HT-29 (cell line): ENCODE measurements around the gene RAB5A. TPM values are rescaled to one million over a fixed set of nuclear protein-coding genes. Genes with fewer than 3 reads are reported as not detected.
A peak's percentile ranks its signal among the peaks of the same experiment; 100 is the strongest.
"Not testable (repeated sequence)": the region's sequence is repeated elsewhere in the genome, so short reads cannot be mapped to it uniquely, and the experiment has no call there.

Source experiments
- DNase-seq: peaks from one replicate; pipeline ENCODE4 v3.0.0-alpha.2; 2015; ENCODE audit warnings: low spot score
- total RNA-seq: library from RNA; depleted of rRNA; stranded (reverse); fragments of >200 nt; shearing (Covaris generic); gene quantifications from 2 replicates; pipeline ENCODE4 v1.2.3, GENCODE V29; 2014; rRNA removed

RAB5A gene, protein sequence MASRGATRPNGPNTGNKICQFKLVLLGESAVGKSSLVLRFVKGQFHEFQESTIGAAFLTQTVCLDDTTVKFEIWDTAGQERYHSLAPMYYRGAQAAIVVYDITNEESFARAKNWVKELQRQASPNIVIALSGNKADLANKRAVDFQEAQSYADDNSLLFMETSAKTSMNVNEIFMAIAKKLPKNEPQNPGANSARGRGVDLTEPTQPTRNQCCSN
- total RNA-seq: 25.7 and 29.7 TPM in 2 replicates

DNA sequence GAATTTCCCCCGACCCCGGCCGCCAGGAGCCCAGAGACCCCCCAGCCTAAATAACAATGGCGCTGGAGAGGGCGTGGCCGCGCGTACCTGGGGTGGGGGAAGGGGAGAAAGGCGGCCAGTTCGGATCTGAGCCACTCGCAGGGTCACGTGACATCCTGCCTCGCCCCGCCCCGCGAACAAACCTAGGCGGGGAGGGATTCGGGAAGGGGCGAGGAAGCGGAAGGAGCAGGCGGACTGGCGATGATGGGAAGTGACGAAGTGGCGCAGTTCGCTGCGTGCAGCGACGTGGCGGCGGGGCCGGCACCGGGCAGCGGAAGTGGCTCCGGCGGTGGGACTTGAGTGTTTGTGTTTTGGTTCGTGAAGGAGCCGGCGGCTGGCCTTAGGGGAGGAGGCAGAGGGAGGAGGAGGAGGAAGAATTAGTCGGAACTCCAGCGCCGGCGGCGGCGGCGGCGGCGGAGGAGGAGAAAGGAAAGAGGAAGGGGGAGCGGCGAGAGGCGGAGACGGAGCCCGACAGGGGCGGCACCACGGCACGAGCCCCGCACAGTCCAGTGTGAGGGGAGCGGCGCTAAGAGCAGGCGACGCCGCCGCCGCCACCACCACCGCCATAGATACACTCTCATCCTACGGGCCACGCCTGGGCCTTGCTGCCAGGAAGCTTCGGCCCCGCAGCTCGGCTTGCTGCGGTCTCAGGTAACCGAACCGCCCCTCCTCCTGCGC, at the start of gene RAB5A:
Gene RAB5A, plus strand, starts transcription at position 266 of the 717 bp plus-strand sequence. CDS start 3,802 bp downstream, outside the sequence.
- DNase-seq: peak; percentile 90

DNA sequence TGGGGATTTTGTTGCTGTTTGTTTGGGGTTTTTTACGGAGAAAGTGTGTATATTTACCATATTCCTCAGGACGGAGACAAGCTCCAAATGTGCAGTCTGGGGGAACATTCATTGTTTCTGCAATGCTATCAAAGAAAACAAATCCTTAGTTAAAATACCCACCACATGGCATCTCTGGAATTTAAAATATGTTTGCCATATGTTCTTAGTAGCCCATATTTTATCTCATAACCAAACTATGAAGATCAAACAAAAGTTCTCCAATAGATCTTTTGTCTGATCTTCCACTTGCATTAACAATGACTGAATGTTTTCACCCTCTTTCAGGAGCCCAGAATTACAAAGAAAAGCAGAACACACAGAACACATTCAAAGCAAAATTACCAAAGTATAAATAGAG, 48.2 kb upstream of the RAB5A start:
- DNase-seq: no peak

DNA sequence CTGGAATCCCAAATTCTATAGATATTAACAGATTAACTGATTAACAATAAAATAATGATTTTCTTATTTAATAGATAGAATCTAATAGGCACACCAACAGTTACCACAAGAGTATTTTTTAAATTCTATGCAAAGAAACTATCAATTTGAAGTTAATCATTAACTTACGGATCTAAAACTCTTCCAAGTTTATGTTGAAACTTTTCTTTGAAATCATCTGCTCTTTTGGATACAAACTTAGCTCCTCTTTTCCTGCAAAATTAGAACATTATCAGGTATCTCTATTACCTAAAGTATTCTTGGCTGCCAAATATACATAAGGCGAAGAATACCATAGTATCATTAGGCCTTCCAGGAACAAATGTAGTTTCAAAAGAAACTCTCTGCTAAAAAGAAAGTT, 47.6 kb upstream of the RAB5A start:
- DNase-seq: no peak

DNA sequence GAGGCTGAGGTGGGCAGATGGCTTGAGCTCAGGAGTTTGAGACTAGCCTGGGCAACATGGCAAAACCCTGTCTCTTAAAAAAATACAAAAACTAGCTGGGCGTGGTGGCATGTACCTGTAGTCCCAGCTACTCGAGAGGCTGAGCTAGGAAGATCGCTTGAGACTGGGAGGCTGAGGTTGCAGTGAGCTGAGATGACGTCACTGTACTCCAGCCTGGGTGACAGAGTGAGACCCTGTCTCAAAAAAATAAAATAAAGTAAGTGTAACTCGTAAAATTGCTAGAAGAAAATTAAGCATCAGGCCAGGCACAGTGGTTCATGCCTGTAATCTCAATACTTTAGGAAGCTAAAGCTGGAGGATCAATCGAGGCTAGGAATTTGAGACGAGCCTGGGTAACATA, 47.1 kb upstream of the RAB5A start:
- DNase-seq: not testable (repeated sequence)

DNA sequence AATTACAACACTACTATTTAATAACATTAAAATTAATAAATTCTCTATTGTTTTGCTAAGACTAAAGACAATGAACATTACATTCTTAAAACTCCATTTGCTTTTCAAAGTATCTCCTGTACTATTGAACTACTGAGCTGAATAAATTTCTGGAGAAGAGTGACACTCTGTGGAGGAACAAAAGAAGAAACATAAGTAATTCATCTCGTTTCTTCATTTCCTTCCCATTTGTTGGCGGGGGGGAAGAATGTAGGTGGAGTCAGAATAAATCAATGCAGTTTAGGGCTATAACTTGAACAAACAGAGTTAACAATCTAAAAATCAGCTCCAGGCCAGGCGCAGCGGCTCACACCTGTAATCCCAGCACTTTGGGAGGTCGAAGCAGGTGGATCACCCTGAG, 45.6 kb upstream of the RAB5A start:
- DNase-seq: no peak

DNA sequence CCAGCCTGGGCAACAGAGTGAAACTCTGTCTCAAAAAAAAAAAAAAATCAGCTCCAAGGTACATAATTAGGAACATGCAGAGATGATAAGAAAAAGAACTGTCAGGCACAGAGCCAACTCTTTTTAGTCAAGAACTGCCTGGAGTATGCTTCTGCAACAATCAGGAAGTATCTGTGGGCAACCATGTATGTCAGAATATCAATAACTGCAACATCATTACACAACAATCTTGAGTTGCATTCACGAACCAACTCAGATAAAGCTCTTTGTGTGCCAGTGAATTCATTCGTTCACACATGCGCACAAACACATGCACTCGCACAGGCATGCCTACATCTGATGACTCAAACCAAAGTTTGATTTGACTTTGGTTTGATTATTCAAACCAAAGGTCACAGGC, 45.0 kb upstream of the RAB5A start:
- DNase-seq: no peak

DNA sequence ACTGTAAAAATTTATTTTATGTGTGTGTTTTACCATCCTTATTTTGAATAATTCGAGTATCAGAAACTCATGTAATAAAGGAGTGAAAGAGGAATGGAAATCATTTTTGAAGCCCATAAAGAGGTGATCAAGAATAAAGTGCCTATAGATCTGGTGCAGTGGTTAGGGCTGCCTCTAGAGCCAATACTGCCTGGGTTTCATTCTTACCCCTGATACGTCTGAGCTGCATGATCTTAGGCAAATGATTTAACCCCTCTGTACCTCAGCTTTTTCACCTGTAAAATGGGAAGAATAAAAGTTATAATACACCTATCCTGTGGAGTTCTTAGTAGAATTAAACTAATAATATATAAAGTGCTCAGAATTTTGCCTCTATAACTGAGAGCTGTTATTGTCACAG, 43.2 kb upstream of the RAB5A start:
- no peak for DNase-seq

DNA sequence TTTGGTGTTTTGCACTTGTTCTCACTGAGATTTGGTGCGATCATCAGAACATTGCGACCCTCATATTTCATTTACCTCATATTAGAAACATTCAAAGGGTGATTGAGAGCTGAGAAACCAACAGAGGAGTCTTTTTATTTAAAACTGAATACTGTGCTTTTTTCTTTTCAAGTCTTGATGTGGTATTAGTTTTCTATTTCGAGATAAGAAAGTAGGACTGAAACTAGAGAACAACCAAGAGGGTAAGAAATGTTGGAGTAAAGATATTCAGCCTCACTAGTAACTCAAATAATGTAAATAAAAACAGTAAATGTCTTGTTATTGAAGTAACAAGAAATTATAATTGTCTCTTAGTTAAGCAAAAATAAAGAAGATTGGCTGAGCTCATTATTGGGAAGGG, 39.4 kb upstream of the RAB5A start:
- no peak for DNase-seq

DNA sequence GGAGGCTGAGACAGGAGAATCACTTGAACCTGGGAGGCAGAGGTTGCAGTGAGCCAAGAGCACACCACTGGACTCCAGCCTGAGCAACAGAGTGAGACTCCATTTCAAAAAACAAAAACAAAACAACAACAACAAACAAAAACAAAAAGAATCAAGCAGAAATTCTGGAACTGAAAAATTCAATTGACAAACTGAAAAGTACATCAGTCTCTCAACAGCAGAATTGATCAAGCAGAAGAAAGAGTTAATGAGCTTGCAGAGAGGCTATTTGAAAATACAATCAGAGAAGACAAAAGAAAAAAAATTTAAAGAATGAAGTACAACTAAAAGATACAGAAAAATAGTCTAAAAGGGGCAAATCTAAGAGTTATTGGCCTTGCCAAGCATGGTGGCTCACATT, 35.4 kb upstream of the RAB5A start:
- no peak for DNase-seq

DNA sequence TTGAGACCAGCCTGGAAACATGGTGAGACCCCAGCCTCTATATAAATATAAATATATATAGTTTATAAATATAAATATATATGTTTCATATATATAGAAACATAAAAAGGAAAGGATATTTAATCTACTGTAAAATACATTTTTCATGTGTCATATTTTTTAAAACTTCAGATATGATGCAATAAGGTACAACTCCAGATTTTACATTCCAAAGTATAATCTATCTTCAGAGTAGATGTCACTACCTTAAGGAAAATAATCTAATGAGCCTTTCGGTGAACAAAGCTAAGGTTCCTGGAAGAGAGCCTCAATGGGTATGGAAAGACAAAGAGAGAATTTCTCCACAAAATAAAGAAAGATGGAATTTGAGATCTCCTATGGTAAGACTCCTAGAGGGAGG, 29.7 kb upstream of the RAB5A start:
- DNase-seq: no peak

DNA sequence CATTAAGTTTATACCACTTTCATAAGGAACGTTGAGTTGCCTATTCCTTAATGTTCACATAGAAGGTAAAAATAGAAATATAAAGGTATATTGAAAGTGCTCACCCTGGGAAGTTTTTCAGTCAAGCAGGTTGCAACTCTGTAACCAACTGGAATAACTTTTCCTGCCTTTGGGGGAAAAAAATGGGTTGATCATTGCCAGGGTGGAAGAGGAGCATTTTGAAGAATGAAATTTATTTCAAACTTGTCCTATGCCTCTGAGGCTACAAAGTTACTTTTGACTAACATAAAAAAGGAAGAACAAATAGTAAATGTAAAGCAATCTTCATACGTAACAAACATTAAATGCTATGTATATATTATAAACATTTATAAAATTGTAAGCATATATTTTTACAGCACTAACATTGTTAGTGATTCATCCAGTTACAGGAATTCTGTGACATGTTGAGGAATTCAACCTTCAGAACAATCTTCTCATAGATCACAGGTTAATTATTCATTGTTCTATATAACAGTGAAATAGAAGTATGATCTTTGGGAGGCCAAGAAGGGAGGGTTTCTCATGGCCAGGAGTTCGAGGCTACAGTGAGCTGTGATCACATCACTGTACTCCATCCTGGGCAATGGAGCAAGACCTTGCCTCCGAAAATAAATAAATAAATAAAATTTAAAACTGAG, 26.4 kb upstream of the RAB5A start:
- no peak for DNase-seq

DNA sequence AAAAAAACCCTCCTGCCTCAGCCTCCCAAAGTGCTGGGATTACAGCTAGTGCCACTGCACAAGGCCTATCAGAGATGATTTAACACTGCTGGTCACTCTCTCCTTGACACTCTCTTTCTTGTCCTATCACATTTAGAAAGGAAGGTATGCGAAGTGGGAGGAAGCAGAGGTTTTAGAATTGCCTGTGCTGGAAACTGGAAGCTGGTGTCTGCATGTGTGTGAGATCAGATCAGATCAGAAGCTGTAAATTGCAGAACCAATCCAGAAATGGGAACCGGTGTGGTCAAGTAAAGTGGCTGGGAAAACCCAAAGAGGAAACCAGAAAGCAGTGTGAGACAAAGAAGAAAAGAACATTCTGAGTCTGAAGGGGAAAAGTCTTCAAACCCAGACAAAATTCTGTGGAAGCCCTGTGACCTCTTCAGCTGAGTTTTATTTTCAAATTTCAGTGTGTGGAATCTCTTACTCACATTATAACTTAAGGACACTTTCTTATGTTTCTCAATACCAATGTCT, 15.7 kb upstream of the RAB5A start:
- DNase-seq: no peak

DNA sequence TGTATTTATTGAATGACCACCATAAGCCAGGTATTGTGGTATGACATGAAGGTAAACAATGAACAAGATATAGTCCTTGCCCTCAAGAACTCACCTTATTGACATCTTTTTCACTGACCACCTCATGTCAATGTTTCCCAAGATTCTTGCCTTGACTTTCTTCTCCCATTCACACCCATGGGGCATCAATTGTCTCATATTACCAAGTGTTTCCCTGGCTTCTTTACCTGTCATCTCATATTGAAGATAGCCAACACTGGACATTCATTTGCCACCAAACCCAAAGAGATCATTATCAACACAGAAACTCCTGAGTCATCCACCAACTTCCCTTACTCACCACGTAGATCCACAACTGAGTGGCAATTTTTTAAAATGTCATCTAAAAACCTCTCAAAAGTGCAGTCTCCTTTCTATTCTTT, 15.1 kb upstream of the RAB5A start:
- DNase-seq: no peak

DNA sequence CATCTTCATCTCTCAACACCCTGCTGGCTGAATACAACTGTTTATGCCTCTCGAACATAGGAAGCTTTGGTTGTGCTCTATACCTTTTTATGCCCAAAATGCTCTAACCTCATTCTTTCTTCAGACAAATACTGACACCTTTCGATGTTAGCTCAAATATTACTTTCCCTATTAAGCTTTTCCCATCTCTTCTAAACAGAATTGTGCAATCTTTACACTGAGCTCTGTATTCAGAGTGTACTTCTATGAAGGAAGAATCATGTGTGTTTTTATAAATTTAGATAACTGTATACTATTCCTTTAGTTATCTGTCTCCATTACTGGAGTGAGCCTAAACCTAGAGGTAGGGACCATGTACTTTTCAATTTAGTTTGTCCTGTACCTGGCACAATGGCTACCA, 14.5 kb upstream of the RAB5A start:
- DNase-seq: no peak

DNA sequence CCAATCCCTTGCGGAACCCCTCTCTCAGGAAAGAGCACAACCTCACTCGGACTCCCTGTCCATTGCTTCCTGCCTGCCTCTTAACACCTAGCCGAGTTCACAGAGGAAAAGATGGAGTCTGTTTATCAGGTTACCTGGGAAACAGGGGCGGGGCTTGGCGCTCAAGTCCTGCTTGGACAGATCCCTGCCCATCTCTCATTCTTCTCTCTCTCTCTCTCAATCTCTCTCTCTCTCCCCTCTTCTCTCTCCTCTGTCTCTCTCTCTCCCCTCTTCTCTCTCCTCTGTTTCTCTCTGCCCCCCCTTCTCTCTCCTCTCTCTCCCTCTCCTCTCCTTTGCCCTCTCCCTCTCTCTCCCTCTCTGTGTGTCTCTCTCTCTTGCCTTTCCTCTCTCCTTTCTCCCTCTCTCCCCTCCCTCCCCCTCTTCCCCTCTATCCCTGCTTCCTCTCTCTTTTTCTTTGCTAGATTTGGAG, 12.8 kb upstream of the RAB5A start, which contains the start of gene EFHB:
Gene EFHB, minus strand, starts transcription at position 120 of the 469 bp plus-strand sequence. CDS start 199 bp downstream, outside the sequence.
- DNase-seq: peak; percentile 50

DNA sequence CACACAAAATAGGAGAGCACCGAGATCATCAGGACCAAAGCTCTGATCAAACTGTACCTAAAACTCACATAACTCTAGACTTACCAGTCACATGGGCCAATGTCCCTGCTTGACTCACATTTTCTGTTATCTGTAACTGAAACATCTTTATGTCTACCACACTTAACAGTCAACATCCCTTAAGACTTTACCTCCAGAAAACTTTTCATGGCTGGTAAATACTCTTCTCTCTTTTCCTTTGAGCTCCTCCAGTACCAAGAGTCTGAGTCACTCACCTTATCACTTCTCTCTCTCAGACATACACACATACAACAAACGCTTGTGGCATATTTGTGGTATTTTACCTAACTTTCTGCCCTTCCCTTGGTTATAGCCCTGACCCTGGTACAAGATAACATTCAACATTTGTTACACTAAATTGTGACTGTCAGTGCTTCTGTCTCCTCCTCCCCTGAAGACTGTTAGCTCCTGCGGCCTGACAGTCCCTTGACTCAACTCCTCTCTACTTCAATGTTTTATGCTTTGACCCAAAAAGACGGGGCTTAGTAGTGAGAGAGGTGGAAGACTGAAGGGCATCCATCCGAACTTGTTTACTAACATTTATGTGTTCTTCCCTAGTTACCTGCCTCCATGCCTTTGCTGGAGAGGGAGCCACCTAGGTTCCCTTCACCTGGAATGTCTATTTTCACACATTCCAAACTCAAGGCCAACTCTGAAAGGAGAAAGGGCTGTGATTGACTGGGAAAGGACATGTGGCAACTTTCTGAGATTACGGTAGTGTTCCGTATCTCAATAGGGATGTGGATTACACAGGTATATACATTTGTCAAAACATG, 9.2 kb upstream of the RAB5A start:
- DNase-seq: no peak

DNA sequence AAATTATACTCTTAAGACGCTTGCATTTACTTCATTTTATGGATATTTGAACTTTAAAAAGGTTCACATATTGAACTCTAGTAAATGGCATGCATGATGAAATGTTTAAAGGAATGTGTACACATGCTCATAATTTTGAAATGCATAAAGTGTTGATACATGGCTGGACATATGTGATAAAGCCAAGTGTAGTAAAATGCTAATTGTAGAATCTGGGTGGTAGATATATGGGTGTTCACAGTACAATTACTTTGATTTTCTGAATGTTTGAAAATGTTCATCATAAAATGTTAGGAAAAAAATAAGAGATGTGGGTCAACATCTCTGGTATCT, 8.6 kb upstream of the RAB5A start:
- no peak for DNase-seq

DNA sequence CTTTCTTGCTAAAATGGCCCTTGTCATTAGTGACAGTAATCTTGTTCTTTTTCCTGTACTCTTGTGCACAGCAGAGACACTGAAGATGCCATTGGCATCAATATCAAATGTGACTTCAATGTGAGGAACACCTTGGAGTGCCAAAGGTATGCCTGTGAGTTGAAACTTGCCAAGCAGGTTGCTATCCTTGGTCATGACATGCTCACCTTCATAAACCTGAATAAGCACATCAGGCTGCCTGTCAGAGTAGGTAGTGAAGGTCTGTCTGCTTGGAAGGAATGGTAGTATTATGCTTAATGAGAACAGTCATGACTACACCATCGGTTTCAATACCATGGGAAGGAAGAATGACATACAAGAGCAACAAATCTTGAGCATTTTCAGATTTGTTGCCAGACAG, 6.3 kb upstream of the RAB5A start:
- DNase-seq: no peak

DNA sequence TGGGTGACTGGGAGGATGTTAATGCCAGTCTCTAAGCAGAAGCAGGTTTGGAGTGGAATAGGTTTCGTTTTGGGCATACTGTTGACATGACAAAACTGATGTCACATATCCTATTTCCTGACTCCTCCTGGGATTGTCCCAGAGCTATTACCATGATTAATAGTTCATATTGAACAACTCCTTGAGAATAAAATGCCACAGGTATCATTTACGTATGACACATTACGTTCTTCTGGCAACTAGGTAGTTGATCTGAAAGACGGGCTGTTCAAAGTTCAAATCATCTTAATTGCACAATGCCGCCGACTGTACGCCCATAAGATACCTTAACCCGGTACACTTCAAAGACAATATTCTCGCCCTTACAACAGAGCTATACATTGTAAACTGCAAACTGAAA, 1.4 kb upstream of the RAB5A start:
- peak; percentile 41 for DNase-seq

DNA sequence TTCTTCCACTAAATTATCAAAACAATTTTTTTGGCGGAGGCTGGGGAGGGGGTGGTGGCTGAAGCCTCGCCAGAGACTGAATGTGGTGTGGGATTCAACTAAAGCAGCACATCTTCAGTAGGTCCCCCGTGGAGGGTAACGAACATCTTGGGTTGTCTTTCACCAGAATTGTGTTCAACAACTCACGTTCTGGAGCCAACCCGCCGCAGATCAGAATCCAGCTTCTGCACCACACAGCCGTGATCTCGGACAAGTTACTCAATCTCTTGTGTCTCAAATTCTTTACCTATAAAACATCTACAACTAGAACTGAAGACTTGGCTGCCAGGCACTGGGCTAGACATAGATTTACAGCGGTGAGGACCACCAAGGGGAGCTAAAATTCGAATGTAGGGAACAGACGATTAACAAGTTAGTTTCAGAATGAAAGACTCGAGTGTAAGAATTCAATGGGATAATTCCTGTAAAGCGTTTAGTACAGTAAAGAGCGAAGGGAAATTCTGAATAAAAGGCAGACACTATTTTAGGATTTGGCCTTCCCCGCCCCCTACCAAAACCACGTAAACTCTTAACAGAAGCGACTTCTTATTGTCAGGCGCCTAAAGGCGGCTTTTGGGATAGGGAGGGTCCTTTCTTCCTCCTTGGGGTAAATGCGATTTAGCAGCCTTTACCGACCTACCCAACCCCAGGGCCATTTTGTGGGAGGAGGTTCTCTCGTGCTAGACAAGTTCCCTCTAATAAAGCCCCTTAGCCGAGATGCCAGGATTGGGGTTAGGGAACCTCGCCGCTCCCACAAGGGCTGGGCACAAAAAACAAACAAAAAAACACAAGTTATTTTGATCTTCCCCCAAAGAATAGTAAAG, 697 bp upstream of the RAB5A start:
- peak; percentile 34 for DNase-seq
